ENCODE data around the gene ATP11A. TPM values are rescaled to one million over a fixed set of nuclear protein-coding genes. Genes with fewer than 3 reads are reported as not detected.
A peak's percentile ranks its signal among the peaks of the same experiment; 100 is the strongest.

ATP11A gene
- total RNA-seq, 1 experiment from 2014 or later, result 2.5 TPM

- Histone ChIP-seq H3K9me3 (no peaks in the 10 kb centered on the region), H3K4me3 (no peak overlapping the region), H3K36me3 (no peaks in the 10 kb centered on the region), H3K27me3 (no peaks in the 10 kb centered on the region)
- peak; percentile 22 for DNase-seq
These were observed 125.2 kb downstream of the ATP11A start for GRCh38 chr13:112814905-112815585.

GRCh38 chr13:112815871-112816270 is 126.0 kb downstream of the ATP11A start:
- no peaks in the 10 kb centered on the region for H3K9me3 ChIP-seq
- H3K36me3 ChIP-seq, result no peaks in the 10 kb centered on the region; the same call in 1 of the 2 replicates
- DNase-seq, result no peak
- no peaks in the 10 kb centered on the region for H3K27me3 ChIP-seq
- H3K4me3 ChIP-seq, result no peak overlapping the region

GRCh38 chr13:112818040-112818697 is 128.3 kb downstream of the ATP11A start:
- H3K27me3 ChIP-seq, result no peaks in the 10 kb centered on the region
- DNase-seq, result no peak
- H3K9me3 ChIP-seq, result no peaks in the 10 kb centered on the region
- H3K36me3 ChIP-seq, result no peaks in the 10 kb centered on the region; the same call in 1 of the 2 replicates
- H3K4me3 ChIP-seq, result no peak overlapping the region

DNA sequence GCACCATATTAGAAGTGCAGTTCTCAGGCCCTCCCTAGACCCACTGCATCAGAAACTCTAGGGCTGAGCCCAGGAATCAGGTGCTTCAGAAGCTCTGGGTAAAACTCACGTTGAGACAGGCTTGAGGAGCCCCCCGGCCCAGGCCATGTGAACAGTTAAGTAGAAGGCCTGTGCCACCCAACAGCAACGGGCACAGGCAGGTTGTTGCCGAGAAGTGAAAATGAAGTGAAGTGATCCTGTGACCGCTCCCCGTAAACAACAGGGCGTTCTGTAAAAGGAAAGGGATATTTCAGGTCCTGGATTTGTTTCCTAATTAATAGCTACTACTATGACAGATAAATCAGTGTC is 128.8 kb downstream of the ATP11A start:
- Histone ChIP-seq H3K4me3 (no peak overlapping the region), H3K27me3 (no peaks in the 10 kb centered on the region), H3K36me3 (no peaks in the 10 kb centered on the region; the same call in 1 of the 2 replicates), H3K9me3 (no peaks in the 10 kb centered on the region)
- no peak for DNase-seq

DNA sequence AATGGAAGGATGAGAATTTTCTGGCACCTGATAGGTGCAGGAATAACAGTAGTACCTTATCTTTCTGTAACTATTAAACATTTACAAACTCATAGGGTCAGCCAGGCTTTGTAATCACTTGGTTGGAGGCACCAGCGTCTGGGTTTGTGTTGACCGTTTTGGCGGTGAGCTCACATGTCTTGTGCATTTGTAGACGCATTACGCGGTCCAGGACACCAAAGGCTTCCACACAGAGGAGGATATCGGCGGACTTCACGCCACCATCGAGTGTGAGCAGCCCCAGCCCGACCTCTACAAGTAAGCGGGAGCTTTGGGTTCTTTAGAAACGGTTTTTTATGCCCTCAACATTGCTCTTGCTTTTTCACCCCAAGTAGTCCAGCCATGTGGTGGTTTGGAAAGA is 129.3 kb downstream of the ATP11A start:
- DNase-seq, result no peak
- no peak overlapping the region for H3K4me3 ChIP-seq
- no peaks in the 10 kb centered on the region; the same call in 1 of the 2 replicates for H3K36me3 ChIP-seq
- H3K27me3 ChIP-seq, result no peaks in the 10 kb centered on the region
- H3K9me3 ChIP-seq, result no peaks in the 10 kb centered on the region

- no peaks in the 10 kb centered on the region for H3K9me3 ChIP-seq
- no peaks in the 10 kb centered on the region; the same call in 1 of the 2 replicates for H3K36me3 ChIP-seq
- no peaks in the 10 kb centered on the region for H3K27me3 ChIP-seq
- no peak for DNase-seq
- H3K4me3 ChIP-seq, result no peak overlapping the region
These were observed 130.0 kb downstream of the ATP11A start for GRCh38 chr13:112819816-112820215.

DNA sequence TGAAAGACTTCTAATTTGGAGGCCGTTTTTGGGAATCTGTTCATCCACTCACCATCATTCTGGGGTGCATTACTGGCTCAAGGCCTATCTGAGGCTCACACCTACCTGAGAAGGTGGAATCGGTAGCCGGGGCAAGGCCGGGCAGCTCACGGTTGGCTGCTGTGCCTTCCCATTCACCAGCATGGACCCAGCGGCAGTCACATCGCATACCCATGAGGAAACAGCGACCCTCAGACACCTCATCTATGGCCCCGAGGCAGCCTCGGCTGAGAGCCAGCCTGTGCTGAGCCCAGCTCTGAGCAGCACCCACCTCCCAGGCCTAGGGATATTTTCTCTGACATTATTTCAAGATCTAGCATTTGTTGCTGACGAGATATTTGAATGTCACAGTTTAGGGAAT is 130.5 kb downstream of the ATP11A start:
- Histone ChIP-seq H3K4me3 (no peak overlapping the region), H3K9me3 (no peaks in the 10 kb centered on the region), H3K27me3 (no peaks in the 10 kb centered on the region), H3K36me3 (no peaks in the 10 kb centered on the region; the same call in 1 of the 2 replicates)
- no peak for DNase-seq

GRCh38 chr13:112821340-112822055 is 131.7 kb downstream of the ATP11A start:
- no peak overlapping the region for H3K4me3 ChIP-seq
- no peak for DNase-seq
- H3K27me3 ChIP-seq, result no peaks in the 10 kb centered on the region
- H3K9me3 ChIP-seq, result no peaks in the 10 kb centered on the region
- no peaks in the 10 kb centered on the region; the same call in 1 of the 2 replicates for H3K36me3 ChIP-seq

DNA sequence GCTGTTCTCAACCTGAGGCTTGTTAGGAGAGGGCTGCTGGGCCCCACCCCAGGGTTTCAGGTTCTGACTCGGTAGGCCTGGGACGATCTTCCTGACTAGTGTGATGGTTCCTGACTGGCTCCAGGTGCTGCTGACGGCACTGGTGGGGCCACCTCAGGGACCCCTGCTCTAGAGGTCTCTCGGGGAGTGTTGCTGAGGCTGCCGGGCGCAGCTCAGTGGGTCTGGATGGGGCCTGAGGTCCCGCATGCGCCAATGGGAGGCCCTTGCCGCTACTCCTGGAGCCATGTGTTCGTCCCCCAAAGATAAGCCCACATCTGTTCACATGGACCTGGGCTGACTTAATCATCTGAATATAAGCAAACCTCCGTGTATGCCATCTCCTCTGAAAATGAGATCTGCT is 133.0 kb downstream of the ATP11A start:
- Histone ChIP-seq H3K4me3 (no peak overlapping the region), H3K36me3 (no peaks in the 10 kb centered on the region; the same call in 1 of the 2 replicates), H3K27me3 (no peaks in the 10 kb centered on the region), H3K9me3 (no peaks in the 10 kb centered on the region)
- no peak for DNase-seq

GRCh38 chr13:112824429-112824828 is 134.6 kb downstream of the ATP11A start:
- DNase-seq, result no peak
- Histone ChIP-seq H3K9me3 (no peaks in the 10 kb centered on the region), H3K27me3 (no peaks in the 10 kb centered on the region), H3K4me3 (no peak overlapping the region), H3K36me3 (no peaks in the 10 kb centered on the region; the same call in 1 of the 2 replicates)

- DNase-seq, result no peak
These were observed 135.2 kb downstream of the ATP11A start for GRCh38 chr13:112825071-112825470.

GRCh38 chr13:112825875-112826274 is 136.0 kb downstream of the ATP11A start:
- no peaks in the 10 kb centered on the region for H3K36me3 ChIP-seq
- no peak for DNase-seq
- H3K4me3 ChIP-seq, result no peak overlapping the region
- no peaks in the 10 kb centered on the region for H3K27me3 ChIP-seq
- no peaks in the 10 kb centered on the region for H3K9me3 ChIP-seq

More at GRCh38 chr13:112825071-112825470, 135.2 kb downstream of the ATP11A start:
- Histone ChIP-seq H3K4me3 (no peak overlapping the region), H3K36me3 (no peaks in the 10 kb centered on the region; the same call in 1 of the 2 replicates), H3K9me3 (no peaks in the 10 kb centered on the region), H3K27me3 (no peaks in the 10 kb centered on the region)

GRCh38 chr13:112826565-112826964 is 136.7 kb downstream of the ATP11A start:
- Histone ChIP-seq H3K27me3 (no peaks in the 10 kb centered on the region), H3K4me3 (no peak overlapping the region), H3K36me3 (no peaks in the 10 kb centered on the region; the same call in 1 of the 2 replicates), H3K9me3 (no peaks in the 10 kb centered on the region)
- DNase-seq, result no peak

GRCh38 chr13:112828082-112828699 is 138.4 kb downstream of the ATP11A start:
- no peak overlapping the region for H3K4me3 ChIP-seq
- no peaks in the 10 kb centered on the region for H3K9me3 ChIP-seq
- H3K36me3 ChIP-seq, result no peaks in the 10 kb centered on the region; the same call in 1 of the 2 replicates
- DNase-seq, result no peak
- no peaks in the 10 kb centered on the region for H3K27me3 ChIP-seq

GRCh38 chr13:112828756-112829155 is 138.9 kb downstream of the ATP11A start:
- H3K4me3 ChIP-seq, result no peak overlapping the region
- H3K9me3 ChIP-seq, result no peaks in the 10 kb centered on the region
- no peak for DNase-seq
- H3K27me3 ChIP-seq, result no peaks in the 10 kb centered on the region
- no peaks in the 10 kb centered on the region; the same call in 1 of the 2 replicates for H3K36me3 ChIP-seq

DNA sequence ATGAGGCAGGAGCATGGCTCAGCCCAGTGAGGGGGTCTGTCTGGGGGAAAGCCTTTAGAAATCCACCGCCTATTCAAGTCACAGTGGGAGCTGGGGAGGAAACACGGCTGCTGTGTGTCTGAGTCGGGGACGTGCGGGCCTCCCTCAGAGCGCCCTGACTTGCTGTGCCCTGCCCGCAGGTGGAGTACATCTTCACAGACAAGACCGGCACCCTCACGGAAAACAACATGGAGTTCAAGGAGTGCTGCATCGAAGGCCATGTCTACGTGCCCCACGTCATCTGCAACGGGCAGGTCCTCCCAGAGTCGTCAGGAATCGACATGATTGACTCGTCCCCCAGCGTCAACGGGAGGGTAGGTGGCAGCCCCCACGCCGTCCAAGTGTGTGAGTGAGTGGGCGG is 141.4 kb downstream of the ATP11A start:
- Histone ChIP-seq H3K36me3 (no peaks in the 10 kb centered on the region; the same call in 1 of the 2 replicates), H3K4me3 (no peak overlapping the region), H3K9me3 (no peaks in the 10 kb centered on the region), H3K27me3 (no peaks in the 10 kb centered on the region)
- no peak for DNase-seq

- Histone ChIP-seq H3K9me3 (no peaks in the 10 kb centered on the region), H3K27me3 (no peaks in the 10 kb centered on the region), H3K36me3 (no peaks in the 10 kb centered on the region; the same call in 1 of the 2 replicates), H3K4me3 (no peak overlapping the region)
- DNase-seq, result no peak
These were observed 142.0 kb downstream of the ATP11A start for GRCh38 chr13:112831801-112832200.
